HPDE6-E6E7 (cell line): ENCODE data around the gene TMEM88.
"Not testable (repeated sequence)": the region's sequence is repeated elsewhere in the genome, so short reads cannot be mapped to it uniquely, and the experiment has no call there.

ENCODE experiments used
- DNase-seq: peaks from one replicate; pipeline ENCODE4 v3.0.0; 2011; ENCODE audit warnings: missing footprints; ENCODE audit errors: extremely low spot score

Gene TMEM88

GRCh38 chr17:7856011-7856810, 1.3 kb downstream of the TMEM88 start:
- no peak for DNase-seq

GRCh38 chr17:7856811-7857712, 2.2 kb downstream of the TMEM88 start, which contains the start of gene NAA38:
TSS of gene NAA38 (minus strand) at chr17:7857559. CDS start at chr17:7857463, 96 bp downstream.
- DNase-seq: peak; percentile 88

DNA sequence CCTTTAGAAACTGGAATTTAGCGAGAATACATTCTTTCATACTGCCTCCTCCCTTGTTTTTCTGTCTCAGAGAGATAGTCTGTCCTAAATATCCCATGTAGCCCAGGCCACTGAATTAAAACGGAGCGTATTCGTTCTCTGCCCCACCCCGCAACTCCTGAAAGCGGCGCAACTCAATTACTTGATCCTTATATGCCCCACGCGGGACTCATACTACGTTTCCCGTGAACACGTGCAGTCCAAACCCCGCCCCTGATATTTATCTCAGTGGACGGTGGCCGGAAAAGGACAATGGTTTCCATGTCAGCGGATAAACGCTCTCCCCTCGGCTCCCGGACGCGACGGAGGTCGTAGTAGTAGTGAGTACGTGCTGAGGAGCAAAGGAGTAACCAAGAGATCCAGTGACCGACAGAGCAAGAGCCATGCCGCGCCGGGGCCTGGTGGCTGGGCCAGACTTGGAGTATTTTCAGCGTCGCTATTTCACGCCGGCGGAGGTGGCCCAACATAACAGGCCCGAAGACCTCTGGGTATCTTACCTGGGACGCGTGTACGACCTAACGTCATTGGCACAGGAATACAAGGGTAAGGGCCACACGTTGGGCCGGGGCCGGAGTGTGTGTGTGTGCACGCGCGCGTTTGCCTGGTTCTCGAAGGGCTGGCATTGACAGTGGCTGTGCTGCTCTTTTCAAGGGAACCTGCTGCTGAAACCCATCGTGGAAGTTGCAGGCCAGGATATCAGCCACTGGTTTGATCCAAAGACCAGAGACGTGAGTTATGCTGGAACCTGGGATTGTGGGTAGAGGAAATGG, 3.1 kb downstream of the TMEM88 start, which contains the start of gene CYB5D1:
Gene CYB5D1, plus strand, starts transcription at position 291 of the 809 bp plus-strand sequence. Its CDS starts 132 bp downstream, at position 423.
- DNase-seq: peak; percentile 49

GRCh38 chr17:7858522-7858810, 3.6 kb downstream of the TMEM88 start:
- no peak for DNase-seq

GRCh38 chr17:7859028-7859427, 4.2 kb downstream of the TMEM88 start:
- no peak for DNase-seq

- no peak for DNase-seq
Measured at GRCh38 chr17:7862692-7863437, 8.0 kb downstream of the TMEM88 start.

DNA sequence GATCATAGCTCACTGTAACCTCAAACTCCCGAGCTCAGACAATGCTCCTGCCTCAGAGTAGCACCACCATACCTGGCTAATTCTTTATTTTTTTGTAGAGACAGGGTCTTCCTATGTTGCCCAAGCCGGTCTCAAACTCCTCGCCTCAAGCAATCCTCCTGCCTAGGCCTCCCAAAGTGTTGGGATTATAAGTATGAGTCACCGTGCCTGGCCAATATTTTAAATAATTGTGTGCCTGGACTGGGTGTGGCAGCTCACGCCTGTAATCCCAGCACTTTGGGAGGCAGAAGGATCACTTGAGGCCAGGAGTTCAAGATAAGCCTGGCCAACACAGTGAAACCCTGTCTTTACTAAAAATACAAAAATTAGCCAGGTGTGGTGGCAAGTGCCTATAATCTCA, 9.5 kb downstream of the TMEM88 start:
- not testable (repeated sequence) for DNase-seq

- no peak for DNase-seq
Measured at GRCh38 chr17:7864995-7865650, 10.3 kb downstream of the TMEM88 start.

DNA sequence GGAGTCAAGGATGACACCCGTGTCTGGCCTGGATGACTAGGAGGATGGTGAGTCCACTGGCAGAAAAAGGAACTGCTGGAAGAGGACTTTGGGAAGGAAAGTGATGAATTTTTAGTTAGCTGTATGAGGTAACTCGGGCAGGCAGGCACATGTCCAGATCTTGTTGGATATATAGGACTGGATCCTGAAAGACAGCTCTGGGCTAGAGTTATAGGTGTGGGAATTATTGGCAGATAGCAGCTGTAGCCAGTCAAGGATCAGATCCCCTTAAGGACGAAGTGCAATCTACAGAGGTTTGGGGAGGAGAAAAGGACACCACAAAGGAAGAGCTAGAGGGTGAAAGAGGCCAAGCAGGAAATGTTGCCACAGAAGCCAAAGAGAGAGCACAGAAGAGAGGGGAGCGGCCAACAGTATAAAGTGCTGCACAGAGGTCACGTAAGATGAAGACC, 13.0 kb downstream of the TMEM88 start:
- peak; percentile 64 for DNase-seq

- DNase-seq: no peak
Measured at GRCh38 chr17:7873051-7873450, 18.2 kb downstream of the TMEM88 start.

DNA sequence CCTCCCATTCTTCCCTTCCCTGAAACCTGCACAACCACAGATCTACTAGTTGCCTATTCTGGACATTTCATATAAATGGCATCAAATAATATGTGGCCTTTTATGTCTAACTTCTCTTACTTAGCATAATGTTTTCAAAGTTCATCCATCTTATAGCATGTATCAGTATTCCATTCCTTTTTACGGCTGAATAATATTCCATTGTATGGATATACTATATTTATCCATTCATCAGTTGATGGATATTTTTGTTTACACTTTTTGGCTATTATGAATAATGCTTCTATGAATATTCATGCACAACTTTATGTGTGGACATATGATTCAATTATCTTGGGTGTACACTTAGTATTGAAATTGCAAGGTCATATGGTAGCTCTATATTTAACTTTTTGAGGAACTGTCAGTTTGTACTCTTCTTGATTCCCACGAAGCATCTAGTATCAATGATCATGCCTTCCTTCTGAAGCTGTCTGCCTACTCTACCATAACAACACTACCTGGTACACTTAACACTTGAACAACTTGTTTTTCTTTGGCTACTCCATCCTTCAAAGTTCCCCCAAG, 21.0 kb downstream of the TMEM88 start:
- no peak for DNase-seq

- no peak for DNase-seq
Measured at GRCh38 chr17:7878234-7878633, 23.4 kb downstream of the TMEM88 start.

DNA sequence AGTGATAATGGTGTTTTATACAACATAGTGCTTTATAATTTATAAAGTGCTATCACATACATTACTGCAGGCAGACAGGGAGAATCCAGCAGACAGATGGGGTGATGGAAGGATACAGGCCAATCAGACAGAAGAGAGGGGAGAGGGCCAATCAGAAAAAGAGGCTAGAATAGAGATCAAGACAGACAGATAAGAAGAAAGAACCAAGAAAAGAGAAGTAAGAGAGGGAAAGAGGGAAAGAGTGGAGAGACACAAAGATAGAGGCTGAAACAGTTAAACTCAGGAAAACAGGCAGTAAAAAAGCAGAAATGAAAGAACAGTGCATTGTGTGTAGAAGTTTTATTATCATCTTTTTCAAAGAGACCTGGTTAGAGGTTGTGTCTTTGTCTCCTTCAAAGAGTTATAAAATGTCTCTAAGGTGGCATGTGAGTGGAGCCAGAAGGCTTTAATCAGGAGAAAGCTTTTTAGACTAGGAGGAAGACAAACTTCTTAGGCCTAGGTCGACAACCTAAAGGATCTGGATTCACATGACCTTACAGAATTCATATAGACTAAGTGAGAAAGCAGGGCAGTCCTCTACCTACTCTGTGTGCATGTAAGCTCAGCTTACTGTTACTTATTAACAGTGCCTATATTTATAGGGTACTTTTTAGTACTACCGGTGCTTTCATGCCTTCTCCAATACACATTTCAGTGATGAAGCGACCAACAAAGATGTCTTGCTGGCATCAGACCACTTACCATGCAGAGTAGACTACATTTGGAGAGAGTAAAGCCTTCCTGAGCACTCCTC, 25.4 kb downstream of the TMEM88 start:
- DNase-seq: no peak

- no peak for DNase-seq
Measured at GRCh38 chr17:7881276-7882054, 26.6 kb downstream of the TMEM88 start.

GRCh38 chr17:7882068-7882467, 27.2 kb downstream of the TMEM88 start:
- no peak for DNase-seq

- DNase-seq: no peak
Measured at GRCh38 chr17:7882629-7883028, 27.8 kb downstream of the TMEM88 start.

GRCh38 chr17:7883781-7884386, 29.0 kb downstream of the TMEM88 start:
- DNase-seq: no peak
